Glomerular endothelial cell (primary cell): ENCODE measurements around the gene ATF6. TPM values are rescaled to one million over a fixed set of nuclear protein-coding genes. Genes with fewer than 3 reads are reported as not detected.

Source experiments
- DNase-seq: peaks from one replicate; pipeline ENCODE4 v3.0.0-alpha.2; 2011; ENCODE audit warnings: low read depth, low spot score; ENCODE audit errors: extremely low read depth
- total RNA-seq: library from RNA; depleted of rRNA; stranded (reverse); fragments of >200 nt; gene quantifications from 2 replicates; pipeline ENCODE4 v1.2.3, GENCODE V29; 2015

Gene ATF6
- total RNA-seq, 1 donor from 2014 or later = 48.7 TPM

- no peak for DNase-seq
Measured at GRCh38 chr1:161932668-161933067, 166.5 kb downstream of the ATF6 start.

- no peak for DNase-seq
Measured at GRCh38 chr1:161933592-161934588, 167.8 kb downstream of the ATF6 start.

GRCh38 chr1:161935264-161935663, 169.1 kb downstream of the ATF6 start:
- DNase-seq = no peak

GRCh38 chr1:161936786-161937185, 170.7 kb downstream of the ATF6 start:
- no peak for DNase-seq

- no peak for DNase-seq
Measured at GRCh38 chr1:161940866-161941591, 174.9 kb downstream of the ATF6 start.

- DNase-seq = no peak
Measured at GRCh38 chr1:161941726-161942436, 175.8 kb downstream of the ATF6 start.

GRCh38 chr1:161943737-161944136, 177.6 kb downstream of the ATF6 start:
- DNase-seq = no peak

GRCh38 chr1:161944381-161944780, 178.3 kb downstream of the ATF6 start:
- DNase-seq = no peak

GRCh38 chr1:161945306-161946060, 179.4 kb downstream of the ATF6 start:
- DNase-seq = no peak

- DNase-seq = no peak
Measured at GRCh38 chr1:161946071-161946987, 180.2 kb downstream of the ATF6 start.

GRCh38 chr1:161948435-161948834, 182.3 kb downstream of the ATF6 start:
- DNase-seq = no peak

GRCh38 chr1:161949548-161949947, 183.4 kb downstream of the ATF6 start:
- no peak for DNase-seq

GRCh38 chr1:161950377-161950776, 184.3 kb downstream of the ATF6 start:
- no peak for DNase-seq

GRCh38 chr1:161951646-161952045, 185.5 kb downstream of the ATF6 start:
- DNase-seq = no peak

GRCh38 chr1:161952607-161953172, 186.6 kb downstream of the ATF6 start:
- DNase-seq = no peak

GRCh38 chr1:161953256-161953920, 187.3 kb downstream of the ATF6 start:
- DNase-seq = no peak

GRCh38 chr1:161954050-161954449, 187.9 kb downstream of the ATF6 start:
- no peak for DNase-seq

- DNase-seq = no peak
Measured at GRCh38 chr1:161954466-161954865, 188.3 kb downstream of the ATF6 start.
